ENCODE data around the gene ZKSCAN3.
"Not testable (repeated sequence)": the region's sequence is repeated elsewhere in the genome, so short reads cannot be mapped to it uniquely, and the experiment has no call there.

ZKSCAN3 gene

GRCh38 chr6:28377879-28378278 is 28.1 kb downstream of the ZKSCAN3 start:
- DNase-seq, result no peak

DNA sequence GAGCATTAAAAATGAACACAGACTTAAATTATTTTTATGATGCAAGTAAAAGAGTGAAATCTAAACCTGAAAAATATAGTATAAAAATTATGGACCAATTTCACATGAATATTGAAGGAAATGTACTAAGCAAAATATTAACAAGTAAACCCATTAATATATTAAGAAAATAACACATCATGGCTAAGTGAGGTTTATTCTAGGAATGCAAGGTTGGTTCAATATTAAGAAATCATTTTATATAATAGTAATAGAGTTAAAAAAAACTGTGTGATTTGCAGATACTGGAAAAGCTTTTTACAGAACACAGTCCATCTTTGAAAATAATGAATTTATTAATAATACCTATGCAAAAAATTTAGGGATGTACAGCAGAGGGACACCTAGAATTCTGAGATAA is 28.9 kb downstream of the ZKSCAN3 start:
- DNase-seq, result no peak

DNA sequence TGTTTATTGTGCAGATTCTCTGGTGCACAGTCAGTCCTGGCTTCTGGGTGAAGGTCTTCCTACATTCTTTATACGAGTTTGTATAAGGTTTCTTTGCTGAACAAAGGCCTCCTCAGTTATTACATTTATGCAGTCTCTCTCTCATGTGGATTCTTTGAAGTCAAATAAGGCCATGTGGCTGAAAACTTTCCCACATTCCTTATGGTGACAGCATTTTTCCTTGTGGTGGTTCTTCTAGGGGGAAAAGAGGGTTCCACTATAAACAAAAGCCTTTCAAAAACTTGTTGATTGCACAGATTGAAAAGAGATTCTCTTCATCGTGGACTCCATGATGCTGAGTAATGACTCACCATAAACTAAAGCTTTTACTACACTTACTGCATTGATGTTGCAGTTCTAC is 30.6 kb downstream of the ZKSCAN3 start:
- DNase-seq, result no peak

DNA sequence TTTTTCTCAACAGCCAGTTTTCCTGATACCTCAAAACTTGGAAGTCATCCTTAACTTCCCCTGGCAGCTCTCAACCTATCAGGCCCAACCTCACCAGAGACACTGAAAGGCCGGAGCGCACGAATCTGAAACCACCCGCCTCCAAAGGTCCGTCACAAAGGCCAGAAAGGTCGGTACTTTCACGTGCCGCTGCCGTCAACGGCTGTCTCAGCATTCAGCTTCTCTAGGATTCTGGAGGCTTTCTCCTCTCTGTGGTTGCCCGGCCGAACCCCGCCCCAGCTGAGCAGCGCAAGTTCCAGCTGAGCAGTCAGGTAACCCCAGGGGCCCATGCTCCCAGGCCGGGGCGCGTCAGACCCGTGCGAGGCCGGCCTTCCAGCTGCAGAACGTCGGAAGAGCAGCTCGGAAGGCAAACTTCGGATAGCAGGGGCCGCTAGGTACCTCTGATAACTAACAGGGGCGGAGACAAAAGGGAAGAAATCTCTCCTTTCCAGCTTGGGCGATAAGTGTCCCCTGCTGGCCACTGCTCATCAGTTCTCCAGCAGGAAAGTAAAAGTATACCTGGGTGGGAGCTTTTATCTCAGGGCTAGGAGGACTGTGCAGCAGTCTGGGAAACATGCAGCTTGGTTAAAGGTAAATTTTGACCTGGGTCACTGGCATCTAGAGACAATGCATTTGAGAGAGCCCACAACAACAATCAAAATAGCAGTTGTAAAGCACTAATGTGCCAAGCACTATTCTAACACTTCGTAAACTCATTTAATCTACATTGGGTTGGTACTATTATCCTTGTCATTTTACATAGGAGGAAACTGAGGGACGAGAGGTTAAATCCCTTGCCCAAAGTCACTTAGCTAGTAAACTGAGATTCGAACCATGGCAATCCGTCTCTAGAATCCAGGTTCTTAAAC is 33.7 kb downstream of the ZKSCAN3 start:
- DNase-seq, result peak; percentile 89

GRCh38 chr6:28384143-28384533 is 34.4 kb downstream of the ZKSCAN3 start:
- no peak for DNase-seq

DNA sequence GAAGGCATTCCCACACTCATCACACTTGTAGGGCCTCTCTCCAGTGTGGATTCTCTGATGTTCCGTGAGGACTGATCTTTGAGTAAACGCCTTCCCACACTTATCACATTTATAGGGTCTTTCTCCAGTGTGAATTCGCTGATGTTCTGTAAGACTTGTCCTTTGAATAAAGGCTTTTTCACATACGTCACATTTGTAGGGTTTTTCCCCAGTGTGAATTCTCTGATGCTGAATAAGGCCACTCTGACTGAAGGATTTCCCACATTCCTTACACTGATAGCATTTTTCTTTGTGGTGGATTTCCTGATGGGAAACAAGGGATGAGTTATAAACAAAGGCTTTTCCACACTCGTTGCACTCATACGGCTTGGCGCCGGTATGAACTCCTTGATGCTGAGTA is 40.9 kb downstream of the ZKSCAN3 start:
- no peak for DNase-seq

GRCh38 chr6:28393912-28394662 is 44.3 kb downstream of the ZKSCAN3 start:
- DNase-seq, result no peak

GRCh38 chr6:28395918-28396317 is 46.2 kb downstream of the ZKSCAN3 start:
- no peak for DNase-seq

GRCh38 chr6:28399350-28400121 is 49.8 kb downstream of the ZKSCAN3 start, which contains the start of gene ZSCAN12:
ZSCAN12 (minus strand) TSS chr6:28399747; CDS start chr6:28398405, 1,342 bp downstream.
- DNase-seq, result peak; percentile 47

DNA sequence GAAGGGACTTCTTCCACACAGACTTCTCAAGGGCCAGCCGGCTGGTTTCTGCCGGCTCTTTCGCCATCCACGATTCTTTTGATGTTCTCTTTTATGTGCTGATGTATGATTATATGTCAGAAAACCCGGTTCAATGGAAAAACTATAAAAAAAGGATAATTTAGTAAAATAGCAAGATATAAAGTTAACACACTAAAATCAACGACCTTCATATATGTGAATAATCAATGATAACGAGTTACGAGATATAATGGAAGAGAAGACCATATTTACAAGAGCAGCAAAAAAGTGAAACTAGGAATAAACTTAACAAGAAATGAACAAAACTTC is 50.3 kb downstream of the ZKSCAN3 start:
- DNase-seq, result no peak

GRCh38 chr6:28401172-28401571 is 51.4 kb downstream of the ZKSCAN3 start:
- no peak for DNase-seq

DNA sequence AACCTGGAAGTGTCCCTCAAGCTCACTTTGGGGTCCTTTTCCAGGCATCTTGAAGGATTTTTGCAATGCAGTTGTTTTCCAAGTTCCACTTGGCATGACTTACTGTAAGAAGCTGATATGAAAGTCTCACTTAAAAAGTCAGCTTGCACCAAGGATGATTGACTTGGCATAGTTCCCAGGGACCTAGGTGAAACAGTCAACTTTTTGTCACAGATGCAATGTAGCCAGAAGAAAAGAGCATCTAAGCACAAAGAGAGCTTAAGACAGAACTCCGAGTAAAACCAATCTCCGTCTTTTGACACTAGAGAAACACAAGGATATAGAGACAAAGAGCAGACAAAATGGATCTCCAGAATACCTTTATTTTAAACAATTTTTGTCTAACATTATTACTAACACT is 52.5 kb downstream of the ZKSCAN3 start:
- no peak for DNase-seq

DNA sequence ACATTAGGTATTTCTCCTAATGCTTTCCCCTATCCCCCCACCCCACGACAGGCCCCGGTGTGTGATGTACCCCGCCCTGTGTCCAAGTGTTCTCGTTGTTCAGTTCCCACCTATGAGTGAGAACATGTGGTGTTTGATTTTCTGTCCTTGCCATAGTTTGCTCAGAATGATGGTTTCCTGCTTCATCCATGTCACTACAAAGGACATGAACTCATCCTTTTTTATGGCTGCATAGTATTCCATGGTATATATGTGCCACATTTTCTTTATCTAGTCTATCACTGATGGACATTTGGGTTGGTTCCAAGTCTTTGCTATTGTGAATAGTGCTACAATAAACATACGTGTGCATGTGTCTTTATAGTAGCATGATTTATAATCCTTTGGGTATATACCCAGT is 54.2 kb downstream of the ZKSCAN3 start:
- not testable (repeated sequence) for DNase-seq

GRCh38 chr6:28407401-28407800 is 57.7 kb downstream of the ZKSCAN3 start:
- DNase-seq, result no peak

DNA sequence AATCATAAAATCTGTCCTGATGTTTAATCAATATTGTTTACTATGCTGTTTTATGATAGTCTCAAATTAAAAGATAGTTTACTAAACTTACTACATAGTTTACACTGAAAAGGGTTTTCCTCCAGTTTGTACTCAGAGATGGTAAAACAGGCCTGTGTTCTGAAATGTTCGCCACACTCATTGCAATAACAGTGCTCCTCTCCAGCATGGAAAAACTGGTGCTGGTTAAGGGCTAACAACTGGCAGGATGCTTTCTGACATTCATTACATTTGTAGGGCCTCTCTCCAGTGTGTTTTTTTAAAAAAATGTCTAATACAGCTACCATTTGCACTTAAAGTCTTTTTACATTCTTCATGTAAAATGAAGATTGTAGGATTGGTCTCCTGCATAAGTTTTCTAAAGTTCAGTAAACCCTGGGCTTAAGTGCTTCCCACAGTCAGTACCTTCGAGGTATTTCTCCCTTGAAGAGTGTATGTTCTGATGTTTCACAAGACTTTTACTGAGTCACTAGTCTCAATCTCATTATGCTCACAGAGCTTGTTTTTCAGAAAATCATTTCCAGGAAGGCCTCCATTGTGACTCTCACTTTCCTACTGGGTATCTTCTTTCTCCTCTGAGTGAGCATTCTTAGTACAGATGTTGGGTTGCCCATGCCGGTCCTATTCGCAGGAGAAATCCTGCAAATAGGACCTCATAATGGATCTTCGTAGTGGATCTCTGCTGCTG is 58.5 kb downstream of the ZKSCAN3 start:
- no peak for DNase-seq

DNA sequence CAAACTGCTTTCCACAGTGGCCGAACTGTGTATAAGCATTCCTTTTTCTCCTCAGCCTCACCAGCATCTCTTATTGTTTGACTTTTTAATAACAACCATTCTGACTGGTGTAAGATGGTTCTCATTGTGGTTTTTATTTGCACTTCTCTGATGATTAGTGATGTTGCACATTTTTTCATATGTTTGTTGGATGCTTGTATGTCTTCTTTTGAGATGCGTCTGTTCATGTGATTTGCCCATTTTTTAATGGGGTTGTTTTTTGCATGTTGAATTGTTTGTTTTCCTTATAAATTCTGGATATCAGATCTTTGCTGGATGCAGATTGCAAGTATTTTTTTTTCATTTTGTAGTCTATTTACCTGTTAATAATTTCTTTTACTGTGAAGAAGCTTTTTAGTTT is 61.0 kb downstream of the ZKSCAN3 start:
- no peak for DNase-seq

- DNase-seq, result no peak
These were observed 63.9 kb downstream of the ZKSCAN3 start for GRCh38 chr6:28413681-28414080.
